Sigmoid colon (tissue), 7 donors: ENCODE measurements around the gene ANKRD44. TPM values are rescaled to one million over a fixed set of nuclear protein-coding genes. Genes with fewer than 3 reads are reported as not detected.

Experiments used
- DNase-seq: peaks from one replicate; pipeline ENCODE4 v3.0.0-alpha.2; 2019
- H3K27ac ChIP-seq, 4 donors: fragments of 200-600 bp; sonication (generic); one replicate each; pipeline ENCODE4 v1.5.1; 2016 to 2019; ENCODE audit warnings: mild to moderate bottlenecking in 1 of 4
- H3K27me3 ChIP-seq, 3 donors: fragments of 200-600 bp; sonication (generic); one replicate each; pipeline ENCODE4 v1.5.1; 2019; ENCODE audit warnings: mild to moderate bottlenecking in 1 of 3
- H3K36me3 ChIP-seq, 4 donors: fragments of 200-600 bp; sonication (generic); one replicate each; pipeline ENCODE4 v1.5.1; 2016 to 2019
- H3K4me1 ChIP-seq, 4 donors: fragments of 200-600 bp; sonication (generic); one replicate each; pipeline ENCODE4 v1.5.1; 2017 to 2019
- H3K4me3 ChIP-seq, 4 donors: fragments of 200-600 bp; sonication (generic); one replicate each; pipeline ENCODE4 v1.5.1; 2017 to 2019; ENCODE audit warnings: mild to moderate bottlenecking in 2 of 4, moderate library complexity in 1 of 4
- H3K9me3 ChIP-seq, 4 donors: fragments of 200-600 bp in 3 of 4; sonication (generic) in 3 of 4; one replicate each; pipeline versions ENCODE4 v1.5.1 to v1.6.1; 2013 to 2019
- CTCF ChIP-seq, 4 experiments: fragments of 450-650 bp in 3 of 4; fragments of 200-600 bp in 1 of 4; IDR thresholded peaks; one replicate each; pipeline ENCODE4 v1.5.1; 2016 to 2019; ENCODE audit warnings: antibody characterized with exemption in 4 of 4, mild to moderate bottlenecking in 3 of 4, moderate library complexity in 2 of 4
- EP300 ChIP-seq, 4 donors: sonication (generic); formaldehyde crosslinking; IDR thresholded peaks; one replicate each; pipeline ENCODE4 v1.6.1; 2017; ENCODE audit warnings: antibody characterized with exemption in 4 of 4
- POLR2A ChIP-seq, 2 donors: fragments of 450-650 bp; IDR thresholded peaks; one replicate each; pipeline ENCODE4 v1.6.1; 2016; ENCODE audit warnings: antibody characterized with exemption in 2 of 2, mild to moderate bottlenecking in 2 of 2, moderate library complexity in 2 of 2
- POLR2AphosphoS5 ChIP-seq, 4 donors: sonication (generic); formaldehyde crosslinking; IDR thresholded peaks; one replicate each; pipeline ENCODE4 v1.6.1; 2017; ENCODE audit warnings: antibody characterized with exemption in 4 of 4
- WGBS, 2 donors: extraction: QIAGEN DNeasy Blood & Tissue Kit; methylation state at CpG; one replicate each; pipeline ENCODE4 v1.1.7; 2013; 5-methylcytosine and 5-hydroxymethylcytosine counted together
- intact Hi-C: fragments of 100-400 bp; cut with DNase I; formaldehyde crosslinking; loops from one replicate; pipeline ENCODE4 v1.15.1; 2023
- polyA plus RNA-seq, 3 donors: library from polyadenylated mRNA; stranded (reverse); fragments of 200-250 nt; gene quantifications; one replicate each; pipeline ENCODE4 v1.2.3, GENCODE V29; 2013
- total RNA-seq, 4 donors: library from RNA; depleted of rRNA; stranded (reverse); fragments of >200 nt; gene quantifications; one replicate each; pipeline ENCODE4 v1.1.0, GENCODE V29; 2016
- donor health status: healthy with polysubstance abuse.
- donor health status: Bipolar disorder and iron deficiency.
- donor health status: healthy.

The ANKRD44 gene
- total and polyA plus RNA-seq, 7 donors = 1.2 to 41.1 (median 34.2) TPM

GRCh38 chr2:197209742-197210408 lies 100.7 kb downstream of the ANKRD44 start:
- Histone ChIP-seq H3K27me3 (no peaks in the 10 kb centered on the region), H3K9me3 (no peaks in the 10 kb centered on the region), H3K4me3 (no peak overlapping the region), H3K27ac (no peak overlapping the region), H3K4me1 (peaks cover 0 to 62% (median 35%) of the 10 kb centered on the region in 4 donors), H3K36me3 (no peaks in the 10 kb centered on the region)
- WGBS, 2 donors = 47 to 61% methylated on average over 6 of the region's 6 CpGs
- intact Hi-C loops = loop anchor here (5.0 kb wide), 1 partner anchor 37 kb away; no protein-coding TSS in a partner anchor
- TF ChIP-seq CTCF (IDR thresholded peaks at IDR 0.05) (no peak), POLR2A (IDR thresholded peaks at IDR 0.05) (no peak), EP300 (IDR thresholded peaks at IDR 0.05) (no peak), POLR2AphosphoS5 (IDR thresholded peaks at IDR 0.05) (no peak)
- no peak for DNase-seq

- Histone ChIP-seq H3K9me3 (no peaks in the 10 kb centered on the region), H3K4me3 (no peak overlapping the region), H3K27ac (peak overlapping the region in 1 of 4 donors; percentile 27), H3K36me3 (no peaks in the 10 kb centered on the region), H3K27me3 (no peaks in the 10 kb centered on the region), H3K4me1 (peaks cover 0 to 68% (median 40%) of the 10 kb centered on the region in 4 donors)
- DNase-seq = no peak
- intact Hi-C loops = no loop called here
- 53 to 63% methylated on average over 2 of the region's 2 CpGs for WGBS, 2 donors
- TF ChIP-seq EP300 (IDR thresholded peaks at IDR 0.05) = no peak
Measured at GRCh38 chr2:197209246-197209645, 101.3 kb downstream of the ANKRD44 start.

- Histone ChIP-seq H3K36me3 (no peaks in the 10 kb centered on the region), H3K9me3 (no peaks in the 10 kb centered on the region), H3K27ac (peak overlapping the region in 1 of 4 donors; percentile 27), H3K4me1 (peaks cover 0 to 69% (median 41%) of the 10 kb centered on the region in 4 donors), H3K27me3 (no peaks in the 10 kb centered on the region), H3K4me3 (no peak overlapping the region)
- TF ChIP-seq POLR2AphosphoS5 (IDR thresholded peaks at IDR 0.05) = no peak
- TF ChIP-seq CTCF (IDR thresholded peaks at IDR 0.05) = no peak
- no peak for TF ChIP-seq EP300 (IDR thresholded peaks at IDR 0.05)
- TF ChIP-seq POLR2A (IDR thresholded peaks at IDR 0.05) = no peak
- no peak for DNase-seq
- intact Hi-C loops = no loop called here
- 15 to 16% methylated on average over 3 of the region's 3 CpGs for WGBS, 2 donors
Measured at GRCh38 chr2:197208841-197209240, 101.7 kb downstream of the ANKRD44 start.

GRCh38 chr2:197208024-197208423 lies 102.6 kb downstream of the ANKRD44 start:
- no peak for TF ChIP-seq CTCF (IDR thresholded peaks at IDR 0.05)
- no peak for TF ChIP-seq POLR2AphosphoS5 (IDR thresholded peaks at IDR 0.05)
- TF ChIP-seq POLR2A (IDR thresholded peaks at IDR 0.05) = no peak
- no peak for TF ChIP-seq EP300 (IDR thresholded peaks at IDR 0.05)
- no peaks in the 10 kb centered on the region for H3K27me3 ChIP-seq
- no peak for DNase-seq
- WGBS, 2 donors = 68 to 78% methylated on average over 6 of the region's 6 CpGs
- H3K27ac ChIP-seq = peak overlapping the region in 1 of 4 donors; percentile 27
- peaks cover 0 to 61% (median 33%) of the 10 kb centered on the region in 4 donors for H3K4me1 ChIP-seq
- H3K36me3 ChIP-seq = no peaks in the 10 kb centered on the region
- intact Hi-C loops = no loop called here
- H3K9me3 ChIP-seq = no peaks in the 10 kb centered on the region
- H3K4me3 ChIP-seq = no peak overlapping the region

GRCh38 chr2:197207598-197207997 lies 103.0 kb downstream of the ANKRD44 start:
- H3K9me3 ChIP-seq = no peaks in the 10 kb centered on the region
- TF ChIP-seq CTCF (IDR thresholded peaks at IDR 0.05) (no peak), POLR2A (IDR thresholded peaks at IDR 0.05) (no peak), POLR2AphosphoS5 (IDR thresholded peaks at IDR 0.05) (no peak)
- no peak for DNase-seq
- WGBS, 2 donors = 62 to 87% methylated on average over 3 of the region's 3 CpGs
- H3K27ac ChIP-seq = peak overlapping the region in 1 of 4 donors; percentile 6
- intact Hi-C loops = no loop called here
- H3K27me3 ChIP-seq = no peaks in the 10 kb centered on the region
- H3K4me3 ChIP-seq = no peak overlapping the region
- H3K36me3 ChIP-seq = no peaks in the 10 kb centered on the region
- peaks cover 0 to 57% (median 29%) of the 10 kb centered on the region in 4 donors for H3K4me1 ChIP-seq
